ENCODE data around the gene ADPRM. TPM values are rescaled to one million over a fixed set of nuclear protein-coding genes. Genes with fewer than 3 reads are reported as not detected.

The ADPRM gene
- total RNA-seq, 1 experiment from 2014 or later: 7.4 TPM

- TF ChIP-seq AFF4 (CRISPR knock-in tag; IDR thresholded peaks at IDR 0.05; ENCODE audit: borderline replicate concordance) (no peak; the same call in 1 of the 2 replicates), SOX15 (CRISPR knock-in tag; IDR thresholded peaks at IDR 0.05) (no peak), ZNF219 (CRISPR knock-in tag; IDR thresholded peaks at IDR 0.05; ENCODE audit: borderline replicate concordance) (no peak), ZNF317 (CRISPR knock-in tag; IDR thresholded peaks at IDR 0.05; ENCODE audit: borderline replicate concordance, low read depth) (no peak), ATF2 (CRISPR knock-in tag; IDR thresholded peaks at IDR 0.05; ENCODE audit: borderline replicate concordance, low read depth) (no peak), RORB (CRISPR knock-in tag; IDR thresholded peaks at IDR 0.05) (no peak), MLX (CRISPR knock-in tag; IDR thresholded peaks at IDR 0.05) (no peak), E2F5 (CRISPR knock-in tag; IDR thresholded peaks at IDR 0.05) (peak; percentile 71), IRF1 (CRISPR knock-in tag; IDR thresholded peaks at IDR 0.05) (peak; percentile 57; the same call in 1 of the 2 replicates), ETV6 (CRISPR knock-in tag; IDR thresholded peaks at IDR 0.05) (peak; percentile 96; the same call in 1 of the 2 replicates), ZBTB21 (CRISPR knock-in tag; IDR thresholded peaks at IDR 0.05; ENCODE audit: borderline replicate concordance) (peak; percentile 75), ZNF263 (CRISPR knock-in tag; IDR thresholded peaks at IDR 0.05; ENCODE audit: low read depth) (no peak), STAT6 (CRISPR knock-in tag; conservative IDR thresholded peaks at IDR 0.05; ENCODE audit: low read depth) (no peak), RELA (CRISPR knock-in tag; IDR thresholded peaks at IDR 0.05; ENCODE audit: borderline replicate concordance) (peak; percentile 34; the same call in 1 of the 2 replicates), ARID4B (CRISPR knock-in tag; IDR thresholded peaks at IDR 0.05; ENCODE audit: borderline replicate concordance) (peak; percentile 77; the same call in 1 of the 2 replicates), NR2C2 (CRISPR knock-in tag; IDR thresholded peaks at IDR 0.05) (no peak), NR3C1 (CRISPR knock-in tag; conservative IDR thresholded peaks at IDR 0.05; ENCODE audit: low read depth) (no peak), ERG (CRISPR knock-in tag; IDR thresholded peaks at IDR 0.05) (no peak), CBFB (CRISPR knock-in tag; IDR thresholded peaks at IDR 0.05; ENCODE audit: low read depth) (peak; percentile 94; the same call in 1 of the 2 replicates), OVOL2 (CRISPR knock-in tag; IDR thresholded peaks at IDR 0.05; ENCODE audit: borderline replicate concordance) (no peak)
These were observed at the start of gene ADPRM, which contains the start of gene SCO1 (continued) for GRCh38 chr17:10697092-10698081.

Data from WTC11 (cell line).